ENCODE data around the gene FUT1.

FUT1 gene

DNA sequence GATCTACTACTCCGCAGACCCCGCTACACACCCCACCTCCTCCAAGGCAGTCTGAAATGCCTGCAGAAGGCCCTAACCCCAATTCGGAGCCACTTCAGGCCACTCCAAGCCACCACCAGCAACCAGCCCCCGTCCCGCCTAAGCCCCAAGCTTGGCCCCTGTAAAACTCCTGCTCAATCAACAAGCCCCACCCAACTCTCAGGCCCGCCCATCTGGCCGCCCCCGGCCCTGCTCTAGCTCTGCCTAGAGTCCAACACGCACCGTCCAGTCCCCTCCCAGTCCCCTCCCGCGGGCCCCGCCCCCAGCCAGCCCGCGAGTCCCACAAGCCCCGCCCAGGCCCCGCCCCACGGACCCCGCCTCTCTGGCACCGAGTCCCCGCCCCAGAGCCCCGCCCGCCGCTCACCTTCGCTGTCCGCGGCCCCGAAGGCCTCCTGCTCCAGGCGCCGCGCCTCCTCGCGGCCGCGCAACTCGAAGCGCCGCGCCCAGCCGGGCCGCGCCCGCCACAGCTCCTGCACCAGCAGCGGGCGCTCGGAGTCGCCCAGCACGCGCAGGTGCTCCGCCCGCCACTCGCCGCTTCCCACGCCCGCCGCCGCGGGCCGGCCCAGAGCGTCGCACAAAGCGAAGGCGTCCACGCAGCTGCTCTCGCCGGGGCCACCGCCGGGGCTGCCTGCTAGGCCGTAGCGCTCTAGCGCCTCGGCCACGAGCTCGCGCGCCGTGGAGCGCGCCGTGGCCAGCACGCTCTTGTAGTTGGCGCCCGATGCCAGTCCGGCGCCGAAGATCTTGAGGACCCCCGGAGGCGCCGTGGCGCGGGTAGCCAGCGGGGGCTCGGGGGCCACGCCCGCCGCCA, 13.7 kb downstream of the FUT1 start:
- TF ChIP-seq, protein P1, sequence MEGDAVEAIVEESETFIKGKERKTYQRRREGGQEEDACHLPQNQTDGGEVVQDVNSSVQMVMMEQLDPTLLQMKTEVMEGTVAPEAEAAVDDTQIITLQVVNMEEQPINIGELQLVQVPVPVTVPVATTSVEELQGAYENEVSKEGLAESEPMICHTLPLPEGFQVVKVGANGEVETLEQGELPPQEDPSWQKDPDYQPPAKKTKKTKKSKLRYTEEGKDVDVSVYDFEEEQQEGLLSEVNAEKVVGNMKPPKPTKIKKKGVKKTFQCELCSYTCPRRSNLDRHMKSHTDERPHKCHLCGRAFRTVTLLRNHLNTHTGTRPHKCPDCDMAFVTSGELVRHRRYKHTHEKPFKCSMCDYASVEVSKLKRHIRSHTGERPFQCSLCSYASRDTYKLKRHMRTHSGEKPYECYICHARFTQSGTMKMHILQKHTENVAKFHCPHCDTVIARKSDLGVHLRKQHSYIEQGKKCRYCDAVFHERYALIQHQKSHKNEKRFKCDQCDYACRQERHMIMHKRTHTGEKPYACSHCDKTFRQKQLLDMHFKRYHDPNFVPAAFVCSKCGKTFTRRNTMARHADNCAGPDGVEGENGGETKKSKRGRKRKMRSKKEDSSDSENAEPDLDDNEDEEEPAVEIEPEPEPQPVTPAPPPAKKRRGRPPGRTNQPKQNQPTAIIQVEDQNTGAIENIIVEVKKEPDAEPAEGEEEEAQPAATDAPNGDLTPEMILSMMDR (IDR thresholded peaks at IDR 0.05; ENCODE audit: control insufficient read depth, extremely low read depth, insufficient read depth): peak; percentile 61
- peak overlapping the region; percentile 36 for H3K4me3 ChIP-seq (ENCODE audit: low read depth, low read length)
- peak; percentile 38 for DNase-seq (ENCODE audit: low read depth)

GRCh38 chr19:48737360-48737998, 15.0 kb downstream of the FUT1 start:
- TF ChIP-seq, protein P1 (IDR thresholded peaks at IDR 0.05; ENCODE audit: control insufficient read depth, extremely low read depth, insufficient read depth): no peak
- no peak for DNase-seq (ENCODE audit: low read depth)
- no peak overlapping the region for H3K4me3 ChIP-seq (ENCODE audit: low read depth, low read length)

DNA sequence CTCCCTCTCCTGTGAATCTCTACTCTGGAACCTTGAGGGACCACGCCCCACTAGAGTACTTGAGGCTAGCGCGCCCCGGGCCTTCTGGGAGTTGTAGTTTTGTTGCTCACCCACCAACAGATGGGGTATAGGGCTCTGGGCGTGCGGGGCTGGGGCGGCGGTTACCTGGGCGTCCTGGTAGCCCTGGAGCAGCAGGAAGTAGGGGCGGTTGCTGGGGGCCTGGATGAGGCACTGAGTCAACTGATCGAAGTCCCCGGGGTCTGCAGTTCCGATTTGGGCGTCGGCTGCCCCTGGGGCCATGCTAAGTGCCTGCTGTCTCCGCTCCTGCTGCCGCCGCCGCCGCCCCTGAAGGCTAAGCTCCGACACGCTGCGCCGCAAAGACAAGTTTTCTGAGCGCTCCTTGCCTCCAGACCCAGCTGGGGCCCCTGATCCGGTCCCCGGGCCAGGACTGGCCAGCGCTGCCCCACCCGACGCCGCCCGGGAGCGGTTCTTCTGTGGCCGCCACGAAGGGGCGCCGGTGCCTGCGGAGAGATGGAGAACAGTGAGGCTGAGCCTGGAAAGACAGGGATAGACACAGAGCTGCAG, 17.3 kb downstream of the FUT1 start:
- TF ChIP-seq, protein P1 (IDR thresholded peaks at IDR 0.05; ENCODE audit: control insufficient read depth, extremely low read depth, insufficient read depth): no peak
- no peak overlapping the region for H3K4me3 ChIP-seq (ENCODE audit: low read depth, low read length)
- DNase-seq (ENCODE audit: low read depth): no peak

GRCh38 chr19:48734625-48735024, 17.8 kb downstream of the FUT1 start:
- DNase-seq (ENCODE audit: low read depth): no peak
- TF ChIP-seq, protein P1 (IDR thresholded peaks at IDR 0.05; ENCODE audit: control insufficient read depth, extremely low read depth, insufficient read depth): no peak
- H3K4me3 ChIP-seq (ENCODE audit: low read depth, low read length): no peak overlapping the region

- TF ChIP-seq, protein P1 (IDR thresholded peaks at IDR 0.05; ENCODE audit: control insufficient read depth, extremely low read depth, insufficient read depth): no peak
- DNase-seq (ENCODE audit: low read depth): no peak
- H3K4me3 ChIP-seq (ENCODE audit: low read depth, low read length): no peak overlapping the region
These were observed 21.0 kb downstream of the FUT1 start for GRCh38 chr19:48731452-48731851.

DNA sequence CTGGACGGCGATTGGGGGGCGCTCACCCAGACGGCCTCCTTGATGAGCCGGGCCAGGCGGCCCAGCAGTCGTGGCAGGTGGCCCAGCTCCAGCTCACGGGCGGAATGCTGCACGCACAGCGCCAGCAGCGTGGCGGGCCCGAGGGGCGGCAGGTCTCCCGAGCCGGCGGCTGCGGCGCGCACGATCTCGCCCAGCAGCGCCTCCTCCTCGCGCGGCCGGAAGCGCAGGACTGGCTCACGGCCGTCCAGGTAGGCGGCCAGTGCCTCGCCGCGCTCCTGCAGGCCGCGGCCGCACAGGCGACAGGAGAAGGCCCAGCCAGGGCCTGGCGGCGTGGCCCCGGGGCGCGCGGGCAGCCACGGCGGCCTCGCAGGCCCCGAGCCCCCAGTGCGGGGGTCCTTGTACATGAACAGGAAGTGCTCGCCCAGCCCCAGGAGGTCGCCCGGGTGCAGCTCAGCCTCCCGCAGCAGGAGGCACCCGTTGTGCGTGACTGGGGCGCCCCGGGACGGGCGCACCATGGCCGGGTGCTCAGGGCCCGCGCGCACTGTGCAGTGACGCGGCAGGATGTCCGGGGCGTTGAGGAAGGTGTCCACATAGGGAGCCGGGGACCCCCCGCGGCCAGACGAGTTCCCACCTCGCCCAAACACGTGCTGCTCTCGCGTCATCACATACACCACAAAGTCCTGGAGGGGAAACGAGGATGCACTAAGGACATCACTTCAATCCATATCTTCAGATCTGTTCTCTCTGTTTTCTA, 23.4 kb downstream of the FUT1 start:
- DNase-seq (ENCODE audit: low read depth): no peak
- H3K4me3 ChIP-seq (ENCODE audit: low read depth, low read length): no peak overlapping the region
- TF ChIP-seq, protein P1 (IDR thresholded peaks at IDR 0.05; ENCODE audit: control insufficient read depth, extremely low read depth, insufficient read depth): no peak
